Activated CD8-positive, alpha-beta memory T cell treated with anti-CD3 and anti-CD28 coated beads, Interleukin-2, amount 50 U/mL, for 1 hour (primary cell): Measurements from ENCODE around the gene CDCA5.
"Not testable (repeated sequence)": the region's sequence is repeated elsewhere in the genome, so short reads cannot be mapped to it uniquely, and the experiment has no call there.

Experiments used
- DNase-seq: peaks from one replicate; pipeline ENCODE4 v3.0.0-alpha.2; 2020; ENCODE audit errors: extremely low read depth

CDCA5 gene

DNA sequence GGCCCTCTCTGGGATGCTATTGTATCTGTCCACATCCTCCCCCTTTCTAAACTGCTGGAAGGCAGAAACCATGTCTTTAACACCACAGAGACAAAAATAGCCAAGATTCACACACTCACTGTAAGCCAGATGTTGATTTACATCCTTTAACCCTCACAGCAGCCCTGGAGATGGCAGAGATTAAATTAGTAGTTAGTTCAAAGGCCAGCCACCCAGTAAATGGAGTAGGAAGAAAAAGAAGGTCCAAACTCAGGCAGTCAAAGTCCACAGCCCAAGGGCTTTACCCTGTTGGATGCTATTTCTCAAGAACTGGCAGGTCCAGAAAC lies 35.8 kb upstream of the CDCA5 start:
- DNase-seq, result no peak

DNA sequence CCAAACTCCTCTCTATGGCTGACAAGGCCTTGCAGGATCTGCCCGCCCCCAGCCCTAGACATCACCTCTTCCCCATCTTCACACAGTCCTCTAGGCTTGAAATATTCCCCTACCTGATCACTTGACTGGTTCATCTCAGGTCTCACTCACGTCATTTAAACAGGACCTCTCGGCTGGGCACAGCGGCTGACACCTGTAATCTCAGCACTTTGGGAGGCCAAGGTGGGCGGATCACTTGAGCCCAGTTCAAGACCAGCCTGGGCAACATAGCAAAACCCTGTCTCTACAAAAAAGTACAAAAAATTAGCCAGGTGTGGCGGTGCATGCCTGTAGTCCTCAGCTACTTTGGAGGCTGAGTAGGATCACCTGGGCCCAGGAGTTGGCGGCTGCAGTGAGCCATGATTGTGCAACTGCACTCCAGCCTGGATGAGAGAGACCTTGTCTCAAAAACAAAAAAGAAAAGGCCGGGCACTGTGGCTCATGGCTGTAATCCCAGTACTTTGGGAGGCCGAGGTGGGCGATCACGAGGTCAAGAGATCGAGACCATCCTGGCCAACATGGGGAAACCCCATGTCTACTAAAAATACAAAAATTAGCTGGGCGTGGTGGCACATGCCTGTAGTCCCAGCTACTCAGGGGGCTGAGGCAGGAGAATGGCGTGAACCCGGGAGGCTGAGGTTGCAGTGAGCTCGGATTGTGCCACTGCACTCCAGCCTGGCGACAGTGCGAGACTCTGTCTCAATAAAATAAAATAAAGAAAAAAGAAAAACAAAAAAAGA lies 35.2 kb upstream of the CDCA5 start:
- not testable (repeated sequence) for DNase-seq

DNA sequence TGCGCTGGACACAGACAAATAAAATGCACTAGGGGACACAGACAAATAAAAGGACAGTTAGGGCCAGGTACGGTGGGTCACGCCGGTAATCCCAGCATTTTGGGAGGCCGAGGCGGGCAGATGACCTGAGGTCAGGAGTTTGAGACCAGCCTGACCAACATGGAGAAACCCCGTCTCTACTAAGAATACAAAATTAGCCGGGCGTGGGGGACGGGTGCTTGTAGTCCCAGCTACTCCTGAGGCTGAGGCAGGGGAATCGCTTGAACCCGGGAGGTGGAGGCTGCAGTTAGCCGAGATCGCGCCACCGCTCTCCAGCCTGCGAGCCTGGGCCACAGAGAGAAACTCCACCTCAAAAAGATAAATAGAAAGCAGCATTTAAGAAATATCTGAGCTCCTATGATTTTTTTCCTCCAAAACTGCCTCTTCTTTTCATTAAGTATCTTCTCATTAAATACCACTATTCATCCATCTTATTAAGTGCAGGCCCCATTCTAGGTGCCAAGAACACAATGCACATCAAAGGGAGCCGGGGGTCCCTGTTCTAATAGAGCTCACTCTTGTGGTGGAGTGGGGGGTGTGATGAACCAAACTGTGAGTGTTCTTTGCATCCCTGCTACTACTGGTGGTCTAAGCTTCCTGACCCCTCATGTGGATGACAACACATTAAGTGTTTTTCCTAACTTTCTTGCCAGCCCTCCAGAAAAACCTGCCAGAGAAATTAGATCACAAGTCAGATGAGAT lies 34.4 kb upstream of the CDCA5 start:
- no peak for DNase-seq

DNA sequence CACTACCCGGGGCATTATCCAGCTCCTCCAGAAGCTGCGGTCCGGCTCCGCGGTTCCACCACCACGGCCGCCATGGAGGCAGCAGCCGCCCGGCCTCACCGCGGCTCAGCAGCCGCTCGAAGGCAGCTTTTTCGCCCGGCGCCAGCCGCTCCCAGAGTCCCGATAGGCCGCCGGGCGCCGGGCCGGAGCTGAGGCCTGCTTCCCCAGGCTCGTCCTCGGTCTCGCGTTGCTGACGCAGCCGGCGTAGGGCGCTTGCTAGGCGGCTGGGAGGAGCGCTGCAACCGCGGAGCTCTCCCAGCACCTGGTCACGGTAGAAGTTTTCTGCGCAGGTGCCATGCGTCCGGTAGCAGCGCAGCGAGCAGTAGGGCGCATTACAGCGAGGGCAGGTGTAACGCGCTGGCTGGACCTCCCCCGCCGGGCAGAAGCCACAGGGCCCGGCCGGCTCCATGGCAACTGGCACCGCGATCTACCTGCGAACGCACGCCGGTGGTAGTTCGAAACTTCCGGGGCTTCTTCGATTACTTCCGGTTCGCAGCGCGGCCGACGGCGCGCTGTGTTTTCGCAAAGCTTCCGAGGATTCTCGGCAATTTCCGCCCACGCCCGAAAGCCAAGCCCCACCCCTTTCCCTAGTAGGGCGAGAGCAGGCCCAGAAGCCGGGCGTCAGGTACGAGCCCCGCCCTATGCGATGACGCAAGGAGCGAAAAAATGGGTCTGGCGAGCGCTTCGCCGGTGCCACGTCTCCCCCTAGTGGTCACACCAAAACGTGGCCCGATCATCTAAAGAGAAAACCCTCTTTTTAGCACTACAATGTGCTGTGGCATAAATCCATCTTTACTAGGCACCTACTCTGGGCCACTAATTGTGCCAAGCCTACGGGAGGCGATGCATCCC lies 33.6 kb upstream of the CDCA5 start, which contains the start of gene ZNHIT2:
Gene ZNHIT2, minus strand, starts transcription at position 496 of the 891 bp plus-strand sequence. Its CDS starts 48 bp downstream, at position 448.
- peak; percentile 99 for DNase-seq

DNA sequence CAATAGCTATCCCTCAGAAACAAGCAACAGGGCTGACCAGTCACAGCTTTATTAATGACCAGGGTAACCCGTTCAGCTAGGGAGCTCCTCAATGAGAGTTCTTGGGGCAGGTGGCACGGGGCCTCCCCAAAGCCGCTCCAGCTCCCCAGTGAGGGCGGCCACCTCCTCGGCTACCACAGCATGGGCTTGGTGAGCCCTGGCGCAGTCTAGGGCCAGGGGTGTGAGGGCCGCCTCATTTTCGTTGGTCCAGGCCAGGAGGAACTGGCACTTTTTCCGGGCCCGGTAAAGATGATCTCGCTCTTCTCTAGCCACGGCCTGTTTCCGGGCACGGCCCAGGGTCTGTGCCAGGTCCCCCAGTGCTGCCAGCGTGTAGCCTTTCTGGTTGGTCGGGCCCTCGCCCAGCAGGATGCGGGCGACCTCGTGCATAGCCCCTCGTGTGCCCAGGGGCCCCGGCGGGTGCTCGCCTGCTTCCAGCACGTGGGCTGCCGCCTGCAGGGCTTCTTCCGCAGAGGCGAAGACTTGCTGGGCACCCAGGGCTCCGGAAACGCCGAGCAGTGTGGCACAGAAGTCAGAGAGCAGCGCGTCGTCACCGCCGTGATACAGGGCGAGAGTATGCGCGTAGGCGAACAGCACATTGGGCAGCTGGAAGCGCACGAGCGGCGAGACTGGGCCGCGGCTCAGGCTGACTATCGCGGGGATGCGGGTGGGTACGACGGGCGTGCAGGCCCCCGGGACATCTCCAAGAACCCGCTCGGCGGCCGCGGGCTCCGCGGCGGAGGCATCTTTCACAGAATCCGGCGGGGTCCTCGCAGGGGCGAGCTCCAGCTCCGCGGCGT lies 32.7 kb upstream of the CDCA5 start:
- DNase-seq, result no peak

DNA sequence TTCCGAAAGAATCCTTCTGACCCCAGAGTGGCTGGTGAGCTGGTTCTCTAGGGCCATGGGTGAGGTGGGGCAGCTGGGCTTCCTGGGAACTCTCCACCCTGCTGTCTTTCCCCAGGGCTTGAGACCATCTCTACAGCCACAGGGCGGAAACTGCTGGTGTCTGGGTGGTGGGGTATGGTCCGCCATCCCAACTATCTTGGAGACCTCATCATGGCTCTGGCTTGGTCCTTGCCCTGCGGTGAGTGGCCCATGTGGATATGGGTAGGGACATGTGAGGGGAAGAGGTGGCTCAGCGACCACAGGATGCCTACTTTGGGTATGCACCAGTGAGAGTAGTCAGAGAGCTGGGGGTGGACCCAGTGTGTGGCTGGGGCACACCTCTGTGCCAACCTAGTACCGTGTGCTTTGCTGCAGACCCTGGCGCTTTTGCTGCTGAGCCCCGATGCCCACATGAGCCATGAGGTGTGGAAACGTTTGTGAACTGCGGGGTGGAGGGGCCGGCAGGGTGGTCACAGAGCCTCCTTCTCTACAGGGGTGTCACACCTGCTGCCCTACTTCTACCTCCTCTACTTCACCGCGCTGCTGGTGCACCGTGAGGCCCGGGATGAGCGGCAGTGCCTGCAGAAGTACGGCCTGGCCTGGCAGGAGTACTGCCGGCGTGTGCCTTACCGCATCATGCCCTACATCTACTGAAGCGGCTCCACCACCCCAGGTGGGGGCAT lies 31.7 kb upstream of the CDCA5 start:
- DNase-seq, result no peak

DNA sequence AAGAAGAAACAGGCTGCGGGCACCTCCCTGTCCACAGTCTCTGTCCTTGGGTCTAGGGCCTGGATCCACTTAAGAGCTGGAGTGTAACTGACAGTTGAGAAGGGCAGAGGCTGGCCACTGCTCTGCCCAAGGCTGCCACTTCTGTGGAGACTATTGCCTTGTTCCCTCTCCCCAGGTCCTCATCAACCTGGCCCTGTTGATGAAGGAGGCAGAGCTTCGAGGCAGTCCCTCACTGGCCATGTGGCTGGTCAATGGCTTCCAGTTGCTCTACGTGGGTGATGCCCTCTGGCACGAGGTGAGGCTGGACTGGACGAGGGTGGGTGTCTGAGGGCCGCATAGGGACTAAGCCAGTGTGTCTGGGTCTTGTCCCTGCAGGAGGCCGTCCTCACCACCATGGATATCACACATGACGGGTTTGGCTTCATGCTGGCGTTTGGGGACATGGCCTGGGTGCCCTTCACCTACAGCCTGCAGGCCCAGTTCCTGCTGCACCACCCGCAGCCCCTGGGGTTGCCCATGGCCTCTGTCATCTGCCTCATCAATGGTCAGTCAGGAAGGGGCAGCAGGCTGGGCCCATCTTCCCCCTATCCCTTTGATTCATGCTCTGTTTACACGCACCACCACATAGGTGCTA lies 30.8 kb upstream of the CDCA5 start:
- no peak for DNase-seq

DNA sequence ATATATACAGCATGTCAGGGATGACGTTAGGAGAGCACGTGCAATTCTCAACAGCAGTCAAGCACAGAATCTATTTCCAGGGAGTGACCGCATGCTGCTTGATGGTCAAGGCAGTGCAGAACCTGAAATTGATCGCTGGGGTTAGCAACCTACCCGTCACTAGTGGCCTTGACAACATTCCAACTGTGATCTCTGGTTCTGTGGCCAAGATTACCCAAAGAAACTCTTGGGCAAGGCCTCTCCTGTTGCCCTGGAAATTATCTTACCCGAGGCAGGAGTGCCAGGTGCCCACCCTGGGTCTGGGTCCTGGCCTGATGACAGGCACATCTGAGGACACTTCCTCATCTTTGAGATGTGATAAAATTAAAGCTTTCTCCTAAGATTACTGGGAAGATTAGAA lies 30.0 kb upstream of the CDCA5 start:
- no peak for DNase-seq

DNA sequence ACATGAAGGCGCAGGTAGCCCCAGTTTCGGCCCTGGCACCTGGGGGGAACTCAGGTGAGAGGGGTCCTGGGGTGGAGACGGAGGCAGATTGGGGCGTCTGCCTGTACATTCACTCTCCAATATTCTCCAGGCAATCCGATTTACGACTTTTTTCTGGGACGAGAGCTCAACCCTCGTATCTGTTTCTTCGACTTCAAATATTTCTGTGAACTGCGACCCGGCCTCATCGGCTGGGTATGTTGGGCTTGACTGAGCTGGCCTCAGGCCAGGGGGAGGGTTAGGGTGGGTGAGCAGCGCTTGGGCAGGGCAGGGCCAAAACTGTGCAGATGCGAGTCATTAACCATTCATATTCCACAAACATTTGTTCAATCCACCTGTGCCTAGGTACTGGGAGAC lies 29.5 kb upstream of the CDCA5 start:
- no peak for DNase-seq

DNA sequence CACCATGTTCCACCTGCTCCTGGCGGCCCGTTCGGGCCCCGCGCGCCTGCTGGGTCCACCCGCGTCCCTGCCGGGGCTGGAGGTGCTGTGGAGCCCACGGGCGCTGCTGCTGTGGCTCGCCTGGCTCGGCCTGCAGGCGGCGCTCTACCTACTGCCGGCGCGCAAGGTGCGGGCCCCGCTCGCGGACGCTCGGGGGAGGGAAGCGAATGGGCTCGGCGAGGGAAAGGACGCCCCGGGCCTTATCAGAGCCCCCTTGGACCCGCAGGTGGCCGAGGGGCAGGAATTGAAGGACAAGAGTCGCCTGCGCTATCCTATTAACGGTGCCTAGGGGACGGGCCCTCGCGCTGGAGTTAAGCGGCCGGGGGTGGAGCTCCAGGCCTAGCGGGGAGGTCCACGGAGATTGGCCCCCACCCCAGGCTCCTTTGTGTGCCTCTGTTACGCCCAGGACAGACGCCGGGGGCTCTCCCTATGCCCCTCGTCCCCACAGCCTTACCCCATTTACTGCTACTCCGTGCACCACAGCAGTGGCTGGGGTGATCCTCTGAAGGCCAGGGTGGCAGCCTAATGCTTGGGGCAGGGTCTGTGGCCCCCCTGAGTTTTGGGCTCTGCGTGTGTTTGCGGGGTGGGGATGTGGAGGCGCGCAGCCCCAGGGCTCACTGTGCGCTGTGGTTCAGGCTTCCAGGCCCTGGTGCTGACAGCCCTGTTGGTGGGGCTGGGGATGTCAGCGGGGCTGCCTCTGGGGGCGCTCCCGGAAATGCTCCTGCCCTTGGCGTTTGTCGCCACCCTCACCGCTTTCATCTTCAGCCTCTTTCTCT lies 28.9 kb upstream of the CDCA5 start:
- no peak for DNase-seq

DNA sequence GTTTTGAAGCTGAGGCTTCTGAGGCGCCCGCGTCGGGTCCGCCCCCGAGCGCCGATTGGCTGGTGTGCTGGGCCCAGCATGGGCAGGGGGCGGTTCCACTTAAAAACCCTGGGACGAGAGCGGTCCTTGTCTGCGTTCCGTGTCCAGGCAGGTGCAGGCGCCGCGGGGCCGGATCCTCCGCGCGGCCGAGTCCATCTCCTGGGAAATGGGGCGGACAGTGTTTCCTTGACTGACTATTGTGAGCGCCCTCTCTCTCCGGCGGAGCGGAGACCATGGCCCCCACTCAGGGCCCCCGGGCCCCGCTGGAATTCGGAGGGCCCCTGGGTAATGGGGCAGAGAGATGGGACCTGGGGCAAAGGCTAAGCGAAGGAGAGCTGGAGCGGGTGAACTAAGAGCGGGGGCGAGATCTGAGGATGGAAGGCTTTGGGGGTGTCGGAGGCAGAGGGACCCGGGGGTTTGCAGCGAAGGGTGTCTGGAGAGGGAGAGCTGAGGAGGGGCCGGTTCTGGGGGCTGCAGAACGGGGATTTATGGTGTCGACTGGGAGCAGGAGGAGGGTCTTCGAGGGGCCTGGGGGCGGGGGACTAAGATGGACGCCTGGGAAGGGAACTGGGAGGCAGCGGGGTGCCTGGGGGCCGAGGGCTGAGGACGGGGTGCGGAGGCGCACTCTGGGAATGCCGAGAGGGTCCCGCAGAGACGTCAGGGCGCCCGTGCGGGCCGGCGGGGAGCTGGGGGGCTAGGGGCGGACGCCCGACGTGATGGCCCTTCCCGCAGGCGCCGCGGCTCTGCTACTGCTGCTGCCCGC lies 28.1 kb upstream of the CDCA5 start, which contains the start of gene TM7SF2:
Gene TM7SF2, plus strand, starts transcription at position 129 of the 802 bp plus-strand sequence. Its CDS starts 144 bp downstream, at position 273.
- peak; percentile 83 for DNase-seq

DNA sequence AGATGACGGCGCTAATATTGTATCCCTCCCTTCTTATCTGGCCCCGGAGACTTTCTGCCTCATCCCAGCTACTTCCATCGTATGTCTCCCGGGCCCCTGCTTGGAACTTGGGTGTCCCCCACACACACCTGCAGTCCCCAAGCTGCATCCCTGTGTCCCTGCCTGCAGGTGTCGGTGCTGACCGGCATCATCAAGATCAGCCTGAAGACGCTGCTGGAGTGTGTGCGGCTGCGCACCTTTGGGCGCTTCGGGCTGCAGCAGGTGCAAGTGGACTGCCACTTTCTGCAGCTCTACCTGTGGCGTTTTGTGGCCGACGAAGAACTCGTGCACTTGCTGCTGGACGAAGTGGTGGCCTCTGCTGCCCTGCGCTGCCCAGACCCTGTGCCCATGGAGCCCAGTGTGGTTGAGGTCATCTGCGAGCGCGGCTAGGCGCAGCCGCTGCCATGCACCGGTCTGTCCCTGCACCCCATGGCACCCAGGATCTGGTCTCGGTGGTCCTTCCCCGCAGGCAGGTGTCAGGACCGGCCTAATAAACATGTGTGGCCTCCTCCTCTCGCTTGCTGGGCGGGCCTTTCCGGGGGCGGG lies 27.4 kb upstream of the CDCA5 start:
- DNase-seq, result no peak

DNA sequence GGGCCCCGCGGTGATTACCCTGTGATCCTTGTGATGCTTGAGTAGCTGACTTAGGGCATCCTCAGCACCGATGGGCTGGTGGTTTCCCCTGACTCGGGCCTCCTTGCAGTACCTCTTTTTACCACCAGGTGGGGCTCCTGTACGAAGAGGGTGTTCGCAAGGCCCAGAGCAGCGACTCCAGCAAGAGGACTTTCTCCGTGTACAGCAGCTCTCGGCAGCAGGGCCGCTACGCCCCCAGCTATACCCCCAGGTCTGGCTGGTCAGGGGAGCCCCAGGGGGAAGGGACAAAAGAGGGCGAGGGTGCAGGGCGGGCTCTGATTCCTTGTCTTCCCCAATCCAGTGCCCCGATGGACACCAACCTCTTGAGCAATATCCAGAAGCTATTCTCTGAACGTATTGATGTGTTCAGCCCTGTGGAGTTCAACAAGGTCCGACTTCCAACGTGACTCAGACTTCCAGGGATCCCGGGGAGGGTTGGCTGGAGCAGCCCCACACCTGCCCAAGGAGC lies 26.6 kb upstream of the CDCA5 start:
- peak; percentile 65 for DNase-seq

DNA sequence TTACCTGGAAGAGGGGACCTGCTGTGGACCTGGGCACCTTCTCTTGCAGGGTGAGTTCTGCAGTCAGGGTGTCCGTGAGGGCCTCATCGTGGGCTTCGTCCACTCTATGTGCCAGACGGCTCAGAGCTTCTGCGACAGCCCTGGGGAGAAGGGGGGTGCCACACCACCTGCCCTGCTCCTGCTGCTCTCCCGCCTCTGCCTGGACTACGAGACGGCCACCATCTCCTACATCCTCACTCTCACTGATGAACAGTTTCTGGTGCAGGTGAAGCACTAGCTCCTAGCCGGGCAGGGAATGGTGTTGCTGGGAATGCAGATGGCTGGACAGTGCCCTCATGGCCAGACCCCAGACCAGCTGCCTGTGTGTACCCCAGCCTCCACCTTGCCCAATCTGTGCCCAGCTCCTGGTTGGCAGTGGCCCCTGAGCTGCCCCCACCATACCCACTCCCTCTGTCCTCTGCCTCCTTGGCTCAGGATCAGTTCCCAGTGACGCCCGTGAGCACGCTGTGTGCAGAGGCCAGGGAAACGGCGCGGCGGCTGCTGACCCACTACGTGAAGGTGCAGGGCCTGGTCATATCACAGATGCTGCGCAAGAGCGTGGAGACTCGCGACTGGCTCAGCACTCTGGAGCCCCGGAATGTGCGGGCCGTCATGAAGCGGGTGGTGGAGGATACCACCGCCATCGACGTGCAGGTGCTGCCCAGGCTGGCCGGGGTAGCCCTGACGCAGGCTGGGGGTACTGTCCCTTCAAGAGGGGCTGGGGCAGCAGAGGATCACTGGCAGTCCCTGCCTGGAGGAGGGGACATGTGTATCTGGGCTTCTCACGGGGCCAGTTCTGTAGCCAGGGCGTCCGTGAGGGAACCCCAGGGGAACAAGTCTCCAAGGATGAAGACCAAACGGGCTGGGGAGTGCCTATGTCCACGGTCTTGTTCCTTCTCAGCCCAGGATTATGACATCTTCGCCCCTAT lies 25.7 kb upstream of the CDCA5 start:
- DNase-seq, result no peak

DNA sequence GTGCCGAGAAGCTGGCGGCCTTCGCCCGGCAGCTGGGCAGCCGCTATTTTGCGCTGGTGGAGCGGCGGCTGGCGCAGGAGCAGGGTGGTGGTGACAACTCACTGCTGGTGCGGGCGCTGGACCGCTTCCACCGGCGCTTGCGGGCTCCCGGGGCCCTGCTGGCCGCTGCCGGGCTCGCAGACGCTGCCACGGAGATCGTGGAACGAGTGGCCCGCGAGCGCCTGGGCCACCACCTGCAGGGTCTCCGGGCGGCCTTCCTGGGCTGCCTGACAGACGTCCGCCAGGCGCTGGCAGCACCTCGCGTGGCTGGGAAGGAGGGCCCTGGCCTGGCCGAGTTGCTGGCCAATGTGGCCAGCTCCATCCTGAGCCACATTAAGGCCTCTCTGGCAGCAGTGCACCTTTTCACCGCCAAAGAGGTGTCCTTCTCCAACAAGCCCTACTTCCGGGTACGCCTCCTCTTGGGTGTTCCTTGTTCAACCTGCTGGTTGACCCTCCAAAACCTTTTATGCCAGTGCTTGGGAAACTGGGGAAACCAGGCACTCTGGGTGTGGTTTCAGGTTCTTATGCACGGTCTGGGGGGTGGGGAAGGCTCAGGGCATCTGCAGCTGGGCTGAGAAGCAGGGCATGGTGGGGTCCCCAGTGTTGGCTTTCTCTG lies 24.8 kb upstream of the CDCA5 start:
- DNase-seq, result no peak
